Heart left ventricle (tissue), 16 donors: ENCODE results near the gene KIF16B. TPM values are rescaled to one million over a fixed set of nuclear protein-coding genes. Genes with fewer than 3 reads are reported as not detected.
A peak's percentile ranks its signal among the peaks of the same experiment; 100 is the strongest.

ENCODE experiments used
- ATAC-seq, 4 donors: fragments of 200-7000 bp; cut with Tn5 transposase; one replicate each; pipeline ENCODE4 v1.9.1; 2020 to 2022; ENCODE audit warnings: moderate library complexity in 4 of 4, mild to moderate bottlenecking in 3 of 4, moderate number of reproducible peaks in 1 of 4
- DNase-seq, 5 donors: peaks; one replicate each; pipeline ENCODE4 v3.0.0-alpha.2; 2020
- H3K27ac ChIP-seq, 12 donors: fragments of 200-600 bp; sonication (generic) in 4 of 12; one replicate each; pipeline versions ENCODE4 v1.5.0 to v1.8.0; 2016 to 2022; ENCODE audit warnings: mild to moderate bottlenecking in 2 of 12
- H3K27me3 ChIP-seq, 9 donors: fragments of 200-600 bp; sonication (generic) in 2 of 9; one replicate each; pipeline versions ENCODE4 v1.5.1 to v1.8.0; 2016 to 2022; ENCODE audit warnings: mild to moderate bottlenecking in 3 of 9
- H3K36me3 ChIP-seq, 9 donors: fragments of 200-600 bp; sonication (generic) in 2 of 9; one replicate each; pipeline versions ENCODE4 v1.5.0 to v1.8.0; 2018 to 2022; ENCODE audit warnings: mild to moderate bottlenecking in 2 of 9
- H3K4me1 ChIP-seq, 12 donors: fragments of 200-600 bp; sonication (generic) in 4 of 12; one replicate each; pipeline versions ENCODE4 v1.5.0 to v1.8.0; 2016 to 2022; ENCODE audit warnings: mild to moderate bottlenecking in 3 of 12
- H3K4me3 ChIP-seq, 12 donors: fragments of 200-600 bp; sonication (generic) in 4 of 12; one replicate each; pipeline versions ENCODE4 v1.5.0 to v1.8.0; 2017 to 2022; ENCODE audit warnings: mild to moderate bottlenecking in 9 of 12, moderate library complexity in 4 of 12
- H3K9me3 ChIP-seq, 12 donors: fragments of 200-600 bp; sonication (generic) in 4 of 12; one replicate each; pipeline versions ENCODE4 v1.5.0 to v1.8.0; 2016 to 2022; ENCODE audit warnings: mild to moderate bottlenecking in 1 of 12
- POLR2A ChIP-seq, 2 donors: fragments of 450-650 bp; IDR thresholded peaks; one replicate each; pipeline ENCODE4 v1.6.1; 2017; ENCODE audit warnings: antibody characterized with exemption in 2 of 2, mild to moderate bottlenecking in 2 of 2, moderate library complexity in 2 of 2
- WGBS, 4 donors: extraction: QIAGEN DNeasy Blood & Tissue Kit in 2 of 4; methylation state at CpG; one replicate each; pipeline versions ENCODE4 v1.1.5 to v1.1.7; 2013 to 2018; 5-methylcytosine and 5-hydroxymethylcytosine counted together
- intact Hi-C, 10 donors: fragments of 100-400 bp; cut with DNase I; formaldehyde crosslinking; loops; one replicate each; pipeline versions ENCODE4 v1.11.1 to v1.14.2; 2022
- polyA plus RNA-seq, 2 donors: library from polyadenylated mRNA; stranded (reverse); fragments of 200-250 nt; gene quantifications; one replicate each; pipeline ENCODE4 v1.2.3, GENCODE V29; 2013
- total RNA-seq, 9 donors: library from RNA; depleted of rRNA in 2 of 9; stranded (reverse); fragments of >200 nt in 2 of 9; fragmentation: NEBNext Ultra II Directional in 3 of 9; extraction: Animal tissue kit (Norgen Biotek cat#: 25700) in 3 of 9; gene quantifications; one replicate each; pipeline versions ENCODE4 v1.1.0 to v1.2.4, GENCODE V29; 2016 to 2023
- TF ChIP-seq, protein P1 (sequence below), 12 donors: fragments of 200-600 bp; sonication (generic) in 4 of 12; IDR thresholded peaks; one replicate each; pipeline versions ENCODE4 v1.5.0 to v1.8.0; 2018 to 2022; ENCODE audit warnings: antibody characterized with exemption in 12 of 12, mild to moderate bottlenecking in 5 of 12
- donor health status: ischemic (EF 13 %, LVEDD 7.1; RV severe dilation, severe dysfunction).
- donor health status: healthy with polysubstance abuse.
- donor health status: DM: no; HTN: yes; CAD: no.
- donor health status: DM: no; HTN: no; CAD: no.
- donor health status: ischemic (EF 25% LVEDD 6.9; RV normal size, moderate dysfunction).
- donor health status: ischemic (EF 25% LVEDD 5.7; RV mildly dilated, moderate dysfunction).
- donor health status: healthy.
- donor health status: DM: yes; HTN: yes; CAD: no.
- donor health status: ischemic (EF 35%, LVEDD 5.7; RV mildly dilated, moderate dysfunction).
- donor health status: nonischemic (EF 11% LVEDD 7.7; RV severe dilation, severe dysfunction).
- donor health status: DM: yes; HTN: yes; CAD: no.
- donor health status: PGD.
- donor health status: ischemic (EF 29% LVEDD 5.4; RV normal size, mild dysfunction).
- donor health status: nonischemic (EF 23%, LVEDD 6.1; RV moderate dilation, normal function).

The KIF16B gene
- total and polyA plus RNA-seq, 11 donors, result 8.8 to 31.8 (median 17.8) TPM

GRCh38 chr20:16428112-16428511 lies 145.1 kb downstream of the KIF16B start:
- DNase-seq, result no peak
- intact Hi-C loops, result no loop called here
- H3K4me3 ChIP-seq, result no peak overlapping the region
- no peak overlapping the region for H3K27ac ChIP-seq
- peak in 3 of 4 donors; percentile 37 to 56 (median 41) for ATAC-seq
- WGBS, 4 donors, result 85 to 94% (median 91%) methylated on average over 1 of the region's 1 CpG
- H3K36me3 ChIP-seq, result peaks cover 0 to 67% (median 39%) of the 10 kb centered on the region in 9 donors
- H3K9me3 ChIP-seq, result peaks cover 0 to 9% (median 0%) of the 10 kb centered on the region in 12 donors
- no peaks in the 10 kb centered on the region for H3K27me3 ChIP-seq
- no peaks in the 10 kb centered on the region for H3K4me1 ChIP-seq
- no peak for TF ChIP-seq POLR2A (IDR thresholded peaks at IDR 0.05)
- TF ChIP-seq, protein P1, sequence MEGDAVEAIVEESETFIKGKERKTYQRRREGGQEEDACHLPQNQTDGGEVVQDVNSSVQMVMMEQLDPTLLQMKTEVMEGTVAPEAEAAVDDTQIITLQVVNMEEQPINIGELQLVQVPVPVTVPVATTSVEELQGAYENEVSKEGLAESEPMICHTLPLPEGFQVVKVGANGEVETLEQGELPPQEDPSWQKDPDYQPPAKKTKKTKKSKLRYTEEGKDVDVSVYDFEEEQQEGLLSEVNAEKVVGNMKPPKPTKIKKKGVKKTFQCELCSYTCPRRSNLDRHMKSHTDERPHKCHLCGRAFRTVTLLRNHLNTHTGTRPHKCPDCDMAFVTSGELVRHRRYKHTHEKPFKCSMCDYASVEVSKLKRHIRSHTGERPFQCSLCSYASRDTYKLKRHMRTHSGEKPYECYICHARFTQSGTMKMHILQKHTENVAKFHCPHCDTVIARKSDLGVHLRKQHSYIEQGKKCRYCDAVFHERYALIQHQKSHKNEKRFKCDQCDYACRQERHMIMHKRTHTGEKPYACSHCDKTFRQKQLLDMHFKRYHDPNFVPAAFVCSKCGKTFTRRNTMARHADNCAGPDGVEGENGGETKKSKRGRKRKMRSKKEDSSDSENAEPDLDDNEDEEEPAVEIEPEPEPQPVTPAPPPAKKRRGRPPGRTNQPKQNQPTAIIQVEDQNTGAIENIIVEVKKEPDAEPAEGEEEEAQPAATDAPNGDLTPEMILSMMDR (IDR thresholded peaks at IDR 0.05), result no peak

DNA sequence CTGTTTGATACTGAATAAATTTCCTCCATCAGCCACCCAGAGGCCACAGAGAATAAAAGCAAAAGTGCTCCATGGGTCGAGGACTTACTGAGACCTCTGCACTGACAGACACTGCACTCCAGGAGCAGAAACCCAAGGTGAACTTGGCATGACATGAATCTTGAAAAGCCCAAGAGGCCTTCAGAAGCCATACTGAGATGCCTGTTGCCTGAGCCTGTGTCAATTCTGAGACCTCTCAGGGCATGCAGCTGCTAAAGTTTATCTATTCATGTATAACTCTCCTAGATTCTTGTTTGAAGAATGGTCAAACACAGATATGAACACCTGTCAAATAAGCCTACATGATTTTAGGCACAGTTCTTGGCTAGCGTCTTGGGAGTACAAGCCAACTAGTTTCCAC lies 145.7 kb downstream of the KIF16B start:
- WGBS, 4 donors, result 83 to 100% (median 96%) methylated on average over 2 of the region's 2 CpGs
- Histone ChIP-seq H3K36me3 (peaks cover 0 to 67% (median 39%) of the 10 kb centered on the region in 9 donors), H3K9me3 (peaks cover 0 to 14% (median 0%) of the 10 kb centered on the region in 12 donors), H3K27ac (no peak overlapping the region), H3K4me1 (no peaks in the 10 kb centered on the region), H3K27me3 (no peaks in the 10 kb centered on the region), H3K4me3 (no peak overlapping the region)
- TF ChIP-seq, protein P1 (IDR thresholded peaks at IDR 0.05), result no peak
- TF ChIP-seq POLR2A (IDR thresholded peaks at IDR 0.05), result no peak
- ATAC-seq, result no peak
- no peak for DNase-seq
- intact Hi-C loops, result no loop called here

- no peak for TF ChIP-seq POLR2A (IDR thresholded peaks at IDR 0.05)
- TF ChIP-seq, protein P1 (IDR thresholded peaks at IDR 0.05), result no peak
- DNase-seq (no peak), ATAC-seq (no peak)
- WGBS, 4 donors, result 76 to 91% (median 89%) methylated on average over 1 of the region's 1 CpG
- no peak overlapping the region for H3K4me3 ChIP-seq
- H3K27ac ChIP-seq, result no peak overlapping the region
- no peaks in the 10 kb centered on the region for H3K27me3 ChIP-seq
- H3K36me3 ChIP-seq, result peaks cover 0 to 65% (median 39%) of the 10 kb centered on the region in 9 donors
- peaks cover 0 to 6% (median 0%) of the 10 kb centered on the region in 12 donors for H3K4me1 ChIP-seq
- H3K9me3 ChIP-seq, result peaks cover 0 to 14% (median 0%) of the 10 kb centered on the region in 12 donors
- intact Hi-C loops, result no loop called here
Observed at GRCh38 chr20:16424780-16425179, 148.5 kb downstream of the KIF16B start.

- no peak for ATAC-seq
- intact Hi-C loops, result no loop called here
- TF ChIP-seq, protein P1 (IDR thresholded peaks at IDR 0.05), result no peak
- TF ChIP-seq POLR2A (IDR thresholded peaks at IDR 0.05), result no peak
Observed at GRCh38 chr20:16423311-16424212, 149.7 kb downstream of the KIF16B start.

More at GRCh38 chr20:16423311-16424212, 149.7 kb downstream of the KIF16B start:
- Histone ChIP-seq H3K4me3 (no peak overlapping the region), H3K27me3 (no peaks in the 10 kb centered on the region), H3K27ac (no peak overlapping the region), H3K4me1 (peaks cover 0 to 9% (median 0%) of the 10 kb centered on the region in 12 donors), H3K36me3 (peaks cover 0 to 61% (median 29%) of the 10 kb centered on the region in 9 donors), H3K9me3 (peaks cover 0 to 14% (median 0%) of the 10 kb centered on the region in 12 donors)
- DNase-seq, result no peak
- 91 to 95% (median 92%) methylated on average over 4 of the region's 4 CpGs for WGBS, 4 donors
